ELF-1 (cell line): ENCODE results near the gene ACTN4.

Experiments
- DNase-seq: peaks from one replicate; pipeline ENCODE4 v3.0.0-alpha.2; 2016; ENCODE audit warnings: low read depth, low spot score

The ACTN4 gene

GRCh38 chr19:38723606-38723965 is 76.1 kb downstream of the ACTN4 start:
- no peak for DNase-seq

GRCh38 chr19:38723990-38724854 is 76.8 kb downstream of the ACTN4 start:
- DNase-seq: no peak

- no peak for DNase-seq
Measured at GRCh38 chr19:38725469-38726283, 78.2 kb downstream of the ACTN4 start.

GRCh38 chr19:38726284-38726673 is 78.8 kb downstream of the ACTN4 start:
- no peak for DNase-seq

GRCh38 chr19:38726761-38727301 is 79.4 kb downstream of the ACTN4 start:
- DNase-seq: no peak

DNA sequence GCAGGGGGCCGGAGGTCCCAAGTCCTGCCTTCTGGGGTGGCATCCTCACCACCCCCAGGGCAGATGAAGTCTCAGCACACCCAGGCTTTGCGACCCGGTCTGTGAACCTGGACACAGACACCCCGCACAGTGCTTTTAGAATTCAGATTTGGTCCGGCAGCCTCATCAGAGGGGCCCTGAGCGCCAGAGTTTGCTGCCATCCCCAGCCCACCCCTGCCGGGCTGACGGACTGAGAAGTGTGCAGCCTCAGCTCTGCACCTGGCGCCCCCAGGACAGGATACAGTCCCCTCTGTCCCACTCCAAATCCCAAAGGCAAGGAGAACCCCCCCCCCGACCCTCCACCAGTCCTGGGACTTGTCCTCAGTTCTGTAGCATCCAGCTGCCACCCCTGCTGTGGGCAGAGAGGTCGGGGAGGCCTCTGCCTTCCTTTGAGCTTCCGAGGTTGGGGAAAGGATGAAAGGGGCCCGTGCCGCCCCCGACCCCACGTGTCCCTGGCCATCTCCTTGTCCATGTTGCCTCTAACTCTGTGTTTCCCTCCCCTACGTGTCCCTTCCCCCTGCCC is 79.9 kb downstream of the ACTN4 start:
- no peak for DNase-seq

DNA sequence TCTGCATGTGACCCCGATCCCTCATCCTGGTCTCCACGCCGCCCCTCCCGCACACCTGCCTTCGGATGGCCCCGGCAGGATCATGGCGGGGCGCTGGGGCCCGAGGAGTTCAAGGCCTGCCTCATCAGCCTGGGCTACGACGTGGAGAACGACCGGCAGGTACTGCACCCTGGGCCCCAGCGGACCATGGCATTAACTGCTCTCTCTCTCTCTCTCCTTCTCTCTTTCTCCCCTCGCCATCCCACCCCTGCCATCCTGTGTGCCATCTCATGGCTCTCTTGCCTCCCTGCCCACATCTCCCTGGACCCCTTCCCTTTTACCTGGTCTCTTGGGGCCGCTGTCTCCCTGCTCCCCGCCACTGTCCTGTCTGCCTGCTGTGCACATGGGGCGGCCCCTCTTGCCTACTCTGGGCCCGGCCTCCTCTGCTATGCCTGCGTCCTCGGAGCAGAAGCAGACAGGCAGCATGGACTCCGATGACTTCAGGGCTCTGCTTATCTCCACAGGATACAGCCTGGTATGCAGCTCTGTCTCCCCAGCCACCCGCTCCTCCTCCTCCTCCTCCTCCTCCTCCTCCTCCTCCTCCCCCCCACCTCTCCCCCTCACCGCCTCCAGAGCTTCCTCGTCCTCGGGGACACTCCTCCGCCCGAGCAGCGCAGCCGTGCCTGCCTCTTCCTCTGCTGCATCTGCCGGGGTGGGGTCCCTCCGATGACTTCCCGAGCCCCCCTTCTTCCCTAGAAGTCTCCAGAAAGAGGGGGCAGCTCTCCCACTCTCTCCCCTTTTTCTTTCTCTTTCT is 80.6 kb downstream of the ACTN4 start:
- peak; percentile 43 for DNase-seq

GRCh38 chr19:38728752-38729541 is 81.5 kb downstream of the ACTN4 start:
- no peak for DNase-seq

- peak; percentile 88 for DNase-seq
Measured at GRCh38 chr19:38729653-38730469, 82.4 kb downstream of the ACTN4 start.

DNA sequence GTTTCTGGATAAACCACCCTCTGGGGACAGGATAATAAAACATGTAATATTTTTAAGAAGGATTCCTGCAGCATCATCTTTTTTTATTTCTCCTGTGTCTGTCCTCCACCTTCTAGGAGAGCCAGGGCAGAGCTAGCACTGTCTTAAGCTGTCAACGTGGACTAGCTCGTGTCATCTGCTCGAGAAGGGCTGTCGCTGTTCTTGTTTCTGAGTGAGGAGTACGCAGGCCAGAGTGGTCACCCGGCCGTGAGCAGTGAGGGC is 83.0 kb downstream of the ACTN4 start:
- DNase-seq: no peak

GRCh38 chr19:38730731-38731589 is 83.5 kb downstream of the ACTN4 start:
- DNase-seq: no peak

- no peak for DNase-seq
Measured at GRCh38 chr19:38731654-38732301, 84.3 kb downstream of the ACTN4 start.

- DNase-seq: no peak
Measured at GRCh38 chr19:38733241-38733492, 85.7 kb downstream of the ACTN4 start.

DNA sequence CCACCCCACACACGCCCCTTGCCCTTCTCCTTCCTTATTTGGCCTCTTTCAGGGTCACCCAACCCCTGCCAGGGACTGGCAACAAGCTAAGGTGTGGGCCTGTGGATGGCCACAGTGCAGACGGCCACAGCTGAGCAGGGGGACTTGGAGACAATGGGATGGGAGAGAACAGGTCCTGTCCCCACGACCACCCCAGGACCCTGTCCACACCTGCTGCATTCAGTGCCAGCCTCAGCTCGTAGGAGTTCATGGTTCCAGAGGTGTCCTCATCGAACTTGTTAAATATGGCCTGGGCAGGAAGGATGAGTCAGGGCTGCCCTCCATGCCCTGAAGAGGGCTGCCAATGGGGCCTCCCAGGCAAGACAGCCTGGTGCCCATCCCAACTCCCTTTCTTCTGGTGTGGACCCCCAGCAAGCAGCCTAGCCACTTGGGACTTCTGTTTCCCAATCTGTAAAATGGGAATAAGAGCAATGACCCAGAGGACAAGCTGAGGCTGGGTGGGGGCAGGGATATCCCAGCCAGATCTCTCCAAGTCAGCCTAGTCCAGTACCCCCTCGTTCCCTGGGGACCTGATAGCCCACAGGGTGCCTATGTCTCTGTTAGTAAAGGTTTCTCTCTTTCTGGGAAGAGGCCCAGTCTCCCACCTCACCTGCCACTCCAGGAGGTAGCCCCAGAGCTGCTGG is 86.2 kb downstream of the ACTN4 start:
- DNase-seq: no peak

GRCh38 chr19:38734176-38734425 is 86.7 kb downstream of the ACTN4 start:
- no peak for DNase-seq

DNA sequence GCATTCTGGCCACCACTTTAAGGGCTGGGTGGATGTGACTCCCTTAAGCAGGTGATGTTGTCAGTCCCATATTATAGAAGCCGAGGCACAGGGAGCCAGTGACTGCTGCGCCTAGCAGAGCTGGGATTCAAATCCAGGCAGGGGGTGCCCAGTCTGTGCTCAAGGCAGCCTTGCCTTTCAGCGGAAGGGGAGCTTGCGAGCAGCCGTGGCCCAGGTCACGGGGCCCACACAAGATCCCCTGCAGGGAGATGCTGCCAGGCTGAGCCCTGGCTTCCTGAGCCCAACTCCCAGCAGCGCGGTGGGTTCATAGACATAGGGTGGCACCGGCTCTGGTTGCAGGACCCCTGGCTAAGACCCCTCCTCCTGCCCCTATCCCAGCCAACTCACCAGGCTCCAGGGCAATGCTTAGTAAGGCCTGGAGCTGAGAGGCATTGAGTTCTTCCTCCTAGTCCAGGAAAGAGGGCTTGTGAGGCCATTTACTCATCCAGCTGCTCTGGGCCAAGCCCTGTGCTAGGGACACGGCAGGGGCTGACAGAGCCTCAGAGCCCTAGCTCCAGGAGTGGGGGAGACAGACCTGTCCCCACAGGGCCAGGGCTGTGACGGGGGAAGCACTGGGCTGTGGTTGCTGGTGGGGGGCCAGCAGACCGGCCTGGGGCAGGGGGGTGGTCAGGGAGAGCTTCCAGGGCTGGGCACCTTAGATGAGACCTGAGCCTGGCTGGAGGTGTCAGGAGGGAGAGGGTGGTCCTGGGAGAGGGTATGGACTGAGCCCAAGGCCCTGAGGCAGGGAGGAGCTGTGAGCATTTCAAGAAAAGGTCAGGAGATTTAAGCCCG is 87.2 kb downstream of the ACTN4 start:
- peak; percentile 36 for DNase-seq

- DNase-seq: peak; percentile 79
Measured at GRCh38 chr19:38735257-38735686, 87.8 kb downstream of the ACTN4 start.

- peak; percentile 43 for DNase-seq
Measured at GRCh38 chr19:38736036-38736412, 88.6 kb downstream of the ACTN4 start.
